Brain pericyte (primary cell): Measurements from ENCODE around the gene TAF4.
"Not testable (repeated sequence)": the region's sequence is repeated elsewhere in the genome, so short reads cannot be mapped to it uniquely, and the experiment has no call there.

Experiments
- DNase-seq: peaks from one replicate; pipeline ENCODE4 v3.0.0-alpha.2; 2012; ENCODE audit warnings: low read depth, low spot score

The TAF4 gene

GRCh38 chr20:61979701-61980635 is 85.7 kb downstream of the TAF4 start:
- DNase-seq, result no peak

GRCh38 chr20:61979090-61979489 is 86.6 kb downstream of the TAF4 start:
- no peak for DNase-seq

- DNase-seq, result no peak
Observed at GRCh38 chr20:61978491-61978890, 87.2 kb downstream of the TAF4 start.

- DNase-seq, result no peak
Observed at GRCh38 chr20:61977419-61977786, 88.3 kb downstream of the TAF4 start.

GRCh38 chr20:61976644-61977418 is 88.8 kb downstream of the TAF4 start:
- no peak for DNase-seq

- DNase-seq, result no peak
Observed at GRCh38 chr20:61976263-61976643, 89.4 kb downstream of the TAF4 start.

GRCh38 chr20:61975407-61976129 is 90.1 kb downstream of the TAF4 start:
- no peak for DNase-seq

GRCh38 chr20:61974357-61974665 is 91.4 kb downstream of the TAF4 start:
- DNase-seq, result no peak

GRCh38 chr20:61973515-61974356 is 91.9 kb downstream of the TAF4 start:
- no peak for DNase-seq

GRCh38 chr20:61972636-61973508 is 92.8 kb downstream of the TAF4 start:
- DNase-seq, result no peak

GRCh38 chr20:61971595-61971994 is 94.1 kb downstream of the TAF4 start:
- DNase-seq, result not testable (repeated sequence)

- no peak for DNase-seq
Observed at GRCh38 chr20:61970357-61970756, 95.3 kb downstream of the TAF4 start.

- no peak for DNase-seq
Observed at GRCh38 chr20:61969806-61970205, 95.9 kb downstream of the TAF4 start.

- no peak for DNase-seq
Observed at GRCh38 chr20:61968932-61969331, 96.7 kb downstream of the TAF4 start.

- no peak for DNase-seq
Observed at GRCh38 chr20:61968036-61968810, 97.5 kb downstream of the TAF4 start.

- DNase-seq, result no peak
Observed at GRCh38 chr20:61967300-61967699, 98.4 kb downstream of the TAF4 start.

GRCh38 chr20:61966492-61967244 is 99.0 kb downstream of the TAF4 start:
- DNase-seq, result no peak

- DNase-seq, result no peak
Observed at GRCh38 chr20:61965606-61966491, 99.8 kb downstream of the TAF4 start.
